ENCODE results near the gene RASA3. TPM values are rescaled to one million over a fixed set of nuclear protein-coding genes. Genes with fewer than 3 reads are reported as not detected.

The RASA3 gene
- total and polyA plus RNA-seq, 2 of the 8 experiments (the other 6 are each of a cell fraction or from before 2014, with no cell fraction given) = 7.5 to 21.9 TPM

GRCh38 chr13:113964251-113964995 lies 168.0 kb downstream of the RASA3 start:
- H4K91ac ChIP-seq (replicated peaks; ENCODE audit: insufficient read length, low read length) = no peak overlapping the region
- ChIA-PET CTCF (ENCODE audit: partially characterized antibody) (no interaction called here), POLR2A (ENCODE audit: partially characterized antibody) (no interaction called here)
- H3K9me3 ChIP-seq (ENCODE audit: insufficient read depth in 2 of 2, low read depth in 1 of 2, low read length in 1 of 2) = peaks cover 35 to 51% of the 10 kb centered on the region in 2 experiments; a peak in 3 of 4 replicates
- DNase-seq (ENCODE audit: low read depth in 1 of 2, low spot score in 2 of 2) (no peak), FAIRE-seq (no peak)
- H3K4ac ChIP-seq (replicated peaks; ENCODE audit: insufficient read length, low read depth, low read length) = no peak overlapping the region
- no peak overlapping the region for H3K9ac ChIP-seq (replicated peaks in 1 of 4; ENCODE audit: extremely low read depth in 1 of 4, low read depth in 3 of 4, low read length in 3 of 4)
- no peak overlapping the region for H3K18ac ChIP-seq (ENCODE audit: extremely low read depth, low read length)
- H3K56ac ChIP-seq (replicated peaks; ENCODE audit: insufficient read length, low read depth, low read length) = no peak overlapping the region
- no peak overlapping the region for H2AK5ac ChIP-seq (ENCODE audit: low read depth, low read length)
- no peaks in the 10 kb centered on the region for H3K4me1 ChIP-seq (replicated peaks in 1 of 4; ENCODE audit: control insufficient read depth in 3 of 4, insufficient read depth in 4 of 4, low read length in 3 of 4)
- H3K79me2 ChIP-seq (ENCODE audit: control insufficient read depth in 1 of 2, insufficient read depth in 2 of 2, low read length in 2 of 2) = no peaks in the 10 kb centered on the region
- H2BK15ac ChIP-seq (ENCODE audit: low read length) = no peak overlapping the region
- no peak overlapping the region for H2BK5ac ChIP-seq (ENCODE audit: low read depth, low read length)
- no peaks in the 10 kb centered on the region for H3K27me3 ChIP-seq (replicated peaks in 1 of 4; ENCODE audit: control insufficient read depth in 3 of 4, extremely low read depth in 1 of 4, insufficient read depth in 3 of 4, low read length in 3 of 4)
- no peak overlapping the region for H3K23ac ChIP-seq (ENCODE audit: insufficient read length)
- no peak overlapping the region for H3K14ac ChIP-seq (ENCODE audit: insufficient read length)
- no peak overlapping the region for H2BK120ac ChIP-seq (replicated peaks; ENCODE audit: low read depth, low read length)
- H3K36me3 ChIP-seq (ENCODE audit: control insufficient read depth in 2 of 4, insufficient read depth in 4 of 4, low read length in 3 of 4) = no peaks in the 10 kb centered on the region
- H3K4me3 ChIP-seq (ENCODE audit: extremely low read depth in 1 of 4, insufficient read depth in 2 of 4, low read depth in 3 of 4, low read length in 4 of 4) = no peak overlapping the region
- H4K5ac ChIP-seq (ENCODE audit: insufficient read length, low read depth, low read length) = no peak overlapping the region
- WGBS, 2 experiments (ENCODE audit: extremely low coverage in 1 of 2, insufficient coverage in 1 of 2, insufficient read length in 1 of 2, insufficient replicate concordance in 2 of 2, low coverage in 1 of 2, low lambda C conversion rate in 2 of 2, missing lambda C conversion rate in 1 of 2) = 88% methylated on average over 15 of the region's 21 CpGs; no CpG with 5 or more reads in 1 of the 2 experiments
- H4K20me1 ChIP-seq (replicated peaks in 1 of 2; ENCODE audit: control insufficient read depth in 1 of 2, insufficient read depth in 2 of 2, low read length in 2 of 2) = peaks cover 0 to 8% of the 10 kb centered on the region in 2 experiments
- H2BK20ac ChIP-seq (ENCODE audit: low read length) = no peak overlapping the region
- H2BK12ac ChIP-seq (ENCODE audit: low read depth, low read length) = no peak overlapping the region
- H3K27ac ChIP-seq (ENCODE audit: low read depth, low read length) = no peak overlapping the region
- no peak for TF ChIP-seq HDAC2 (IDR thresholded peaks at IDR 0.05; ENCODE audit: borderline replicate concordance in 1 of 2, low read depth in 2 of 2, low read length in 2 of 2)
- no peaks in the 10 kb centered on the region for H3K79me1 ChIP-seq (ENCODE audit: low read depth, low read length)
- H2AFZ ChIP-seq (ENCODE audit: low read length) = no peak overlapping the region
- no peak overlapping the region for H3K4me2 ChIP-seq (ENCODE audit: insufficient read depth in 1 of 2, low read depth in 2 of 2, low read length in 2 of 2)
- no peak overlapping the region for H4K8ac ChIP-seq (ENCODE audit: extremely low read depth, insufficient read depth, low read length)
- H3K23me2 ChIP-seq (ENCODE audit: low read depth, low read length) = peaks cover 13% of the 10 kb centered on the region; the same call in 1 of the 2 replicates
